ENCODE measurements around the gene APOE.
"Not testable (repeated sequence)": the region's sequence is repeated elsewhere in the genome, so short reads cannot be mapped to it uniquely, and the experiment has no call there.

Gene APOE

DNA sequence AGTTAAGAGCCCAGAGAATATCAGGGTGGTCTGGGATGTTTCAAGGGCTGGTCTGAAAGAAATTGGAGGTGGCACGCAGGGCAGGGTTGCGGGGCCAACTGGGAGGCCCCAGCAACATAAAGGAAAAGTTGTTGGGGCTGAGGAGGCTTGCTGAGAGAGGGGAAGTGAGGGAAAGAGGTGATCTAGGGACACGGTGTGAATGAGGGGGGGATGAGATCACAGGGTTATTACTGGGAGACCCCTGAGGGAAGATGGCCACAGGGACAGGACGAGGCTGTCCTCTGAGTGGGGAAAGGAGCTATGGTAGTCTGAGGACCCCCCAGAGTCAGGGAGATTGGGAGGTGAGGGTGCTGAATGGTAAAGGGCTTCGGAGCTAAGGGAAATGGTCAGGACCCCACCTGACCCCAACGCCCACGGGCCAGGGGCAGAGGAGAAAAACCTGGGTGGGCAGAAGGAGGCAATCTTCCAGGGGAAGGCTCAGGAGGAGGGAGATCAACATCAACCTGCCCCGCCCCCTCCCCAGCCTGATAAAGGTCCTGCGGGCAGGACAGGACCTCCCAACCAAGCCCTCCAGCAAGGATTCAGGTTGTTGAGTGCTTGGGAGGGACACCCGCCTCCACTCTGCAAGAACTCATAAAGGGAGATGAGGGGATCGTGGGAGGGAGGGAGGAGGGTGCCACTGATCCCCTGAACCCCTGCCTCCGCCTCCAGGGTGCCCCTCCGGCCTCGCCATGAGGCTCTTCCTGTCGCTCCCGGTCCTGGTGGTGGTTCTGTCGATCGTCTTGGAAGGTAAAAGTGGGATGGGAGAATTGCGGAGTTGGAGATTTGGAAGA lies 20.9 kb downstream of the APOE start:
- not testable (repeated sequence) for H3K9ac ChIP-seq (ENCODE audit: low read depth in 1 of 2, low read length in 2 of 2); H3K36me3 ChIP-seq (ENCODE audit: control insufficient read depth in 1 of 2, insufficient read depth in 2 of 2, low read length in 2 of 2); H3K9me3 ChIP-seq (ENCODE audit: control insufficient read depth in 1 of 2, low read length in 2 of 2); H3K4me1 ChIP-seq (ENCODE audit: control insufficient read depth in 1 of 2, insufficient read depth in 2 of 2, low read length in 2 of 2); H3K27me3 ChIP-seq (ENCODE audit: control insufficient read depth in 1 of 2, insufficient read depth in 2 of 2, low read length in 2 of 2)
- H3K4me3 ChIP-seq (ENCODE audit: low read depth in 1 of 2, low read length in 2 of 2) = peak overlapping the region; percentile 32 to 57
- H3K27ac ChIP-seq (ENCODE audit: low read depth, low read length) = peak overlapping the region; percentile 6

DNA sequence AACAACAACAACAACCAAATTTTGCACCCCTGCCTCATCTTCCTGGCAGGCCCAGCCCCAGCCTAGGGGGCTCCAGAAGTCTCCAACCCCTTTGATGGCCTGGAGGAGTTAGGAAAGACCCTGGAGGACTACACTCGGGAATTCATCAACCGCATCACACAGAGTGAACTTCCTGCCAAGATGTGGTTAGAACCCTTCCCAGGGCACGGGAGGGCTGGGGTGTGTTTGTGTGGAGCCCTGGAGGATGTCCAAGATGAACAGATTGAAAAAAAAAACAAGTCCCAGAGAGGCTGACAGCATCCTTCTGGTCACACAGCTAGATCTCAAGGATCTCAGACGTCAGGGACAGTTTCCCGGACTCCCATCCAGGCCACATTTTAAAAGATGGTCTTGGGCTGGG lies 22.1 kb downstream of the APOE start:
- peaks cover 0 to 4% of the 10 kb centered on the region in 2 donors for H3K27me3 ChIP-seq (ENCODE audit: control insufficient read depth in 1 of 2, insufficient read depth in 2 of 2, low read length in 2 of 2)
- H3K4me3 ChIP-seq (ENCODE audit: low read depth in 1 of 2, low read length in 2 of 2) = no peak overlapping the region
- no peaks in the 10 kb centered on the region for H3K9me3 ChIP-seq (ENCODE audit: control insufficient read depth in 1 of 2, low read length in 2 of 2)
- no peak overlapping the region for H3K9ac ChIP-seq (ENCODE audit: low read depth in 1 of 2, low read length in 2 of 2)
- peaks cover 6 to 9% of the 10 kb centered on the region in 2 donors for H3K4me1 ChIP-seq (ENCODE audit: control insufficient read depth in 1 of 2, insufficient read depth in 2 of 2, low read length in 2 of 2)
- H3K36me3 ChIP-seq (ENCODE audit: control insufficient read depth in 1 of 2, insufficient read depth in 2 of 2, low read length in 2 of 2) = no peaks in the 10 kb centered on the region
- H3K27ac ChIP-seq (ENCODE audit: low read depth, low read length) = no peak overlapping the region

- no peak overlapping the region for H3K4me3 ChIP-seq (ENCODE audit: low read depth in 1 of 2, low read length in 2 of 2)
- no peaks in the 10 kb centered on the region for H3K36me3 ChIP-seq (ENCODE audit: control insufficient read depth in 1 of 2, insufficient read depth in 2 of 2, low read length in 2 of 2)
- no peak overlapping the region for H3K9ac ChIP-seq (ENCODE audit: low read depth in 1 of 2, low read length in 2 of 2)
- H3K9me3 ChIP-seq (ENCODE audit: control insufficient read depth in 1 of 2, low read length in 2 of 2) = no peaks in the 10 kb centered on the region
- H3K4me1 ChIP-seq (ENCODE audit: control insufficient read depth in 1 of 2, insufficient read depth in 2 of 2, low read length in 2 of 2) = peaks cover 6 to 9% of the 10 kb centered on the region in 2 donors
- H3K27me3 ChIP-seq (ENCODE audit: control insufficient read depth in 1 of 2, insufficient read depth in 2 of 2, low read length in 2 of 2) = no peaks in the 10 kb centered on the region
- H3K27ac ChIP-seq (ENCODE audit: low read depth, low read length) = no peak overlapping the region
These were observed 24.5 kb downstream of the APOE start for GRCh38 chr19:44930088-44930487.

DNA sequence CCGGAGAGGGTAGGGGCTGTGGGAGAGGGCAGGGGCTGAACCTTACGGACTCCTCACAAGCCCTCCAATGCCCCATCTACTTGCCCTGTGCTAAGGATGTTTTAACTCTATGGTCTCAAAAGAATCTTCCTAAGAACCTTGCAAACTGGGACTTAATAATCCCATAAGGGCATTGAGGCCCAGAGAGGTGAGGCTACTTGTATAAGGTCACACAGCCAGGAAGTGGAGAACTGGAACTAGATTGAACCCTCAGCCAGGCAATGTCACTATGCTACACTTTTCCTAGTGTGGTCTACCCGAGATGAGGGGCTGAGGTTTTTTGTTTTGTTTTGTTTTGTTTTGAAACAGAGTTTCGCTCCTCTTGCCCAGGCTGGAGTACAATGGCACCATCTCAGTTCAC lies 25.9 kb downstream of the APOE start:
- H3K9ac ChIP-seq (ENCODE audit: low read depth in 1 of 2, low read length in 2 of 2) = no peak overlapping the region
- no peak overlapping the region for H3K27ac ChIP-seq (ENCODE audit: low read depth, low read length)
- no peaks in the 10 kb centered on the region for H3K36me3 ChIP-seq (ENCODE audit: control insufficient read depth in 1 of 2, insufficient read depth in 2 of 2, low read length in 2 of 2)
- no peak overlapping the region for H3K4me3 ChIP-seq (ENCODE audit: low read depth in 1 of 2, low read length in 2 of 2)
- H3K27me3 ChIP-seq (ENCODE audit: control insufficient read depth in 1 of 2, insufficient read depth in 2 of 2, low read length in 2 of 2) = no peaks in the 10 kb centered on the region
- H3K4me1 ChIP-seq (ENCODE audit: control insufficient read depth in 1 of 2, insufficient read depth in 2 of 2, low read length in 2 of 2) = peaks cover 12 to 14% of the 10 kb centered on the region in 2 donors
- no peaks in the 10 kb centered on the region for H3K9me3 ChIP-seq (ENCODE audit: control insufficient read depth in 1 of 2, low read length in 2 of 2)

DNA sequence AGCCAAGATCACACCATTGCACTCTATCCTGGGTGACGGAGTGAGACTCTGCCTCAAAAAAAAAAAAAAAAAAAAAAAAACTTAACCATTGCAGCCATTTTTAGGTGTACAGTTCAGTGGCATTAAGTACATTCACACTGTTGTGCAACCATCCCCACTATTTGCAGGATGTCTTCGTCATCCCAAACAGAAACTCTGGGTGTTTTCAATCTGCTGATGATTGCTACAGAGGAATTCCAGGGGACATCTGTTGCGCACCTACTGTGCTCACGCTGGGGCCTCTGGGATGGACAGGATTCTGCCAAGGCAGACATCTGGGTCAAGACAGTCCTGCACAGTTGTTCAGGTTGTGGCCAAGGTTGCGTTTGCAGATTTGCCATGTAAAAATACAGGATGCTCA lies 34.1 kb downstream of the APOE start:
- H3K27me3 ChIP-seq (ENCODE audit: control insufficient read depth in 1 of 2, insufficient read depth in 2 of 2, low read length in 2 of 2) = no peaks in the 10 kb centered on the region
- no peak overlapping the region for H3K4me3 ChIP-seq (ENCODE audit: low read depth in 1 of 2, low read length in 2 of 2)
- H3K4me1 ChIP-seq (ENCODE audit: control insufficient read depth in 1 of 2, insufficient read depth in 2 of 2, low read length in 2 of 2) = peaks cover 6% of the 10 kb centered on the region in 2 donors
- H3K27ac ChIP-seq (ENCODE audit: low read depth, low read length) = no peak overlapping the region
- no peaks in the 10 kb centered on the region for H3K36me3 ChIP-seq (ENCODE audit: control insufficient read depth in 1 of 2, insufficient read depth in 2 of 2, low read length in 2 of 2)
- no peaks in the 10 kb centered on the region for H3K9me3 ChIP-seq (ENCODE audit: control insufficient read depth in 1 of 2, low read length in 2 of 2)
- H3K9ac ChIP-seq (ENCODE audit: low read depth in 1 of 2, low read length in 2 of 2) = no peak overlapping the region

- no peaks in the 10 kb centered on the region for H3K4me1 ChIP-seq (ENCODE audit: control insufficient read depth in 1 of 2, insufficient read depth in 2 of 2, low read length in 2 of 2)
- no peaks in the 10 kb centered on the region for H3K9me3 ChIP-seq (ENCODE audit: control insufficient read depth in 1 of 2, low read length in 2 of 2)
- no peaks in the 10 kb centered on the region for H3K36me3 ChIP-seq (ENCODE audit: control insufficient read depth in 1 of 2, insufficient read depth in 2 of 2, low read length in 2 of 2)
- H3K9ac ChIP-seq (ENCODE audit: low read depth in 1 of 2, low read length in 2 of 2) = no peak within 1 kb of the TSS
- no peak within 1 kb of the TSS for H3K27ac ChIP-seq (ENCODE audit: low read depth, low read length)
- H3K27me3 ChIP-seq (ENCODE audit: control insufficient read depth in 1 of 2, insufficient read depth in 2 of 2, low read length in 2 of 2) = no peaks in the 10 kb centered on the region
- H3K4me3 ChIP-seq (ENCODE audit: low read depth in 1 of 2, low read length in 2 of 2) = no peak within 1 kb of the TSS
These were observed 36.5 kb downstream of the APOE start, which contains the start of gene APOC4 for GRCh38 chr19:44942067-44942571. Gene APOC4 (plus strand): TSS chr19:44942237. CDS start chr19:44942278, 41 bp downstream.

- H3K4me1 ChIP-seq (ENCODE audit: control insufficient read depth in 1 of 2, insufficient read depth in 2 of 2, low read length in 2 of 2) = no peaks in the 10 kb centered on the region
- H3K27me3 ChIP-seq (ENCODE audit: control insufficient read depth in 1 of 2, insufficient read depth in 2 of 2, low read length in 2 of 2) = no peaks in the 10 kb centered on the region
- no peak overlapping the region for H3K9ac ChIP-seq (ENCODE audit: low read depth in 1 of 2, low read length in 2 of 2)
These were observed 38.2 kb downstream of the APOE start for GRCh38 chr19:44943801-44944249.

DNA sequence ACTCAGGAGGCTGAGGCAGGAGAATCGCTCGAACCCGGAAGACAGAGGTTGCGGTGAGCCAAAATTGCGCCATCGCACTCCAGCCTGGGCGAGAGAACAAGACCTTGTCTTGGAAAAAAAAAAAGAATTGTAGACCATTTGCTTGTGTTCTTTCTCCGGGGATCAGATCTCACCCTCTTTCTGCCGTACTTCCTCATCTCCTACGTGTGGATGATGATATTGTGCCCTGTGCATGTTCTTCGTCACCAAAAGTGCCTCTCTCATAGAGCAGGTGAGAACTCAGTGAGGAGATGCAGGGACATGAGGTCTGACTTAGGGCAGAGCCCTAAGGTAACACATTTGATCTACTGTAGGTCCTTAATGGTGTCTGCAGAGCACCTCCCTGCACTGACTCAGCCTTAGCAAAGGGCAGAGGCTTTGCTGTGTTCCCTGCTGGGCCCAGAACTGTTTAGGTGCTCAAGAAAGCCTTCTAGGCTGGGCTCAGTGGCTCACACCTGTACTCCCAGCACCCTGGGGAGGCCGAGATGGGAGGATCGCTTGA lies 41.5 kb downstream of the APOE start:
- H3K4me3 ChIP-seq (ENCODE audit: low read depth in 1 of 2, low read length in 2 of 2) = no peak overlapping the region
- H3K27ac ChIP-seq (ENCODE audit: low read depth, low read length) = no peak overlapping the region
- H3K36me3 ChIP-seq (ENCODE audit: control insufficient read depth in 1 of 2, insufficient read depth in 2 of 2, low read length in 2 of 2) = peaks cover 0 to 16% of the 10 kb centered on the region in 2 donors
- H3K9me3 ChIP-seq (ENCODE audit: control insufficient read depth in 1 of 2, low read length in 2 of 2) = no peaks in the 10 kb centered on the region
- no peak overlapping the region for H3K9ac ChIP-seq (ENCODE audit: low read depth in 1 of 2, low read length in 2 of 2)
- no peaks in the 10 kb centered on the region for H3K27me3 ChIP-seq (ENCODE audit: control insufficient read depth in 1 of 2, insufficient read depth in 2 of 2, low read length in 2 of 2)
- H3K4me1 ChIP-seq (ENCODE audit: control insufficient read depth in 1 of 2, insufficient read depth in 2 of 2, low read length in 2 of 2) = peaks cover 0 to 3% of the 10 kb centered on the region in 2 donors

More at GRCh38 chr19:44943801-44944249, 38.2 kb downstream of the APOE start:
- H3K9me3 ChIP-seq (ENCODE audit: control insufficient read depth in 1 of 2, low read length in 2 of 2) = no peaks in the 10 kb centered on the region
- no peak overlapping the region for H3K4me3 ChIP-seq (ENCODE audit: low read depth in 1 of 2, low read length in 2 of 2)
- peaks cover 0 to 2% of the 10 kb centered on the region in 2 donors for H3K36me3 ChIP-seq (ENCODE audit: control insufficient read depth in 1 of 2, insufficient read depth in 2 of 2, low read length in 2 of 2)
- no peak overlapping the region for H3K27ac ChIP-seq (ENCODE audit: low read depth, low read length)

DNA sequence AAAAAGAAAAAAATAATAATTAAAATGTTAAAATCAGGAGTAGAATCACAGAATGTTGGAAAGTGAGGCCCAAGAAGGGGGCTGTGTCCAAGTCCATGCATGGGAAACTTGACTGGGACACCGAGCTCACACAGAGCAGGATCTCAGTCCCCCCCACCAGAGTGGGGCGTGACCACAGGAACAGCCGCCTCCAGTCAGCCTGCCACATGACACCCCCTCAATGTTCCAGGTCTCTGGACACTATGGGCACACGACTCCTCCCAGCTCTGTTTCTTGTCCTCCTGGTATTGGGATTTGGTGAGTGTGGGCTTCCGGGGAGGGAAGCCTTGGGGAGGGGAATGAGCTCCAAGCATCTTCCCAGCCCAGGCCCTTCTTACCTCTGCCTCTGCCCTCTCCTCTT lies 42.6 kb downstream of the APOE start:
- Histone ChIP-seq H3K9ac (ENCODE audit: low read depth in 1 of 2, low read length in 2 of 2) (no peak overlapping the region), H3K4me1 (ENCODE audit: control insufficient read depth in 1 of 2, insufficient read depth in 2 of 2, low read length in 2 of 2) (peaks cover 0 to 3% of the 10 kb centered on the region in 2 donors), H3K27me3 (ENCODE audit: control insufficient read depth in 1 of 2, insufficient read depth in 2 of 2, low read length in 2 of 2) (no peaks in the 10 kb centered on the region), H3K4me3 (ENCODE audit: low read depth in 1 of 2, low read length in 2 of 2) (no peak overlapping the region), H3K9me3 (ENCODE audit: control insufficient read depth in 1 of 2, low read length in 2 of 2) (no peaks in the 10 kb centered on the region), H3K27ac (ENCODE audit: low read depth, low read length) (no peak overlapping the region), H3K36me3 (ENCODE audit: control insufficient read depth in 1 of 2, insufficient read depth in 2 of 2, low read length in 2 of 2) (peaks cover 0 to 16% of the 10 kb centered on the region in 2 donors)

- no peak overlapping the region for H3K9ac ChIP-seq (ENCODE audit: low read depth in 1 of 2, low read length in 2 of 2)
- H3K36me3 ChIP-seq (ENCODE audit: control insufficient read depth in 1 of 2, insufficient read depth in 2 of 2, low read length in 2 of 2) = peaks cover 0 to 16% of the 10 kb centered on the region in 2 donors
- H3K9me3 ChIP-seq (ENCODE audit: control insufficient read depth in 1 of 2, low read length in 2 of 2) = no peaks in the 10 kb centered on the region
- H3K27me3 ChIP-seq (ENCODE audit: control insufficient read depth in 1 of 2, insufficient read depth in 2 of 2, low read length in 2 of 2) = no peaks in the 10 kb centered on the region
- H3K4me3 ChIP-seq (ENCODE audit: low read depth in 1 of 2, low read length in 2 of 2) = no peak overlapping the region
- H3K4me1 ChIP-seq (ENCODE audit: control insufficient read depth in 1 of 2, insufficient read depth in 2 of 2, low read length in 2 of 2) = peaks cover 0 to 3% of the 10 kb centered on the region in 2 donors
- H3K27ac ChIP-seq (ENCODE audit: low read depth, low read length) = no peak overlapping the region
These were observed 43.3 kb downstream of the APOE start for GRCh38 chr19:44948763-44949374.

Measured in duodenal mucosa (tissue), 2 donors.